ENCODE results near the gene PIAS2. TPM values are rescaled to one million over a fixed set of nuclear protein-coding genes. Genes with fewer than 3 reads are reported as not detected.

PIAS2 gene
- total and polyA plus RNA-seq, 4 donors, result 5.6 to 17.2 (median 9.2) TPM

DNA sequence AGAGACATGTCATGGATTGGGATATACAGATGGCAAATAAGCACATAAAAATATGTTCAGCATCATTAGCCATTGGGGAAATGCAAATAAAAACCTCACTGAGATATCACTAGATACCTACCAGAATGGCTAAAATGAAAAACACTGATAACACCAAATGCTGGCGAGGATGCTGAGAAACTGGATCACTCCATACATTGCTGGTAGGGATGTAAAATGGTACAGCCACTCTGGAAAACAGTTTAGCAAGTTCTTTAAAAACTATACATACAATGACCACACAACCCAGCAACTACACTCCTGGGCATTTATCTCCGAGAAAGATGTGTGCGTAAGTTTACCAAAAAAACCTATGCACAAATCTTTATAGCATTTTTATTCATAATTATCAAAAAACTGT lies 13.9 kb downstream of the PIAS2 start:
- TF ChIP-seq FOXA2 (IDR thresholded peaks at IDR 0.05), result no peak
- no peak for TF ChIP-seq RAD21 (IDR thresholded peaks at IDR 0.05)
- TF ChIP-seq, protein P1, sequence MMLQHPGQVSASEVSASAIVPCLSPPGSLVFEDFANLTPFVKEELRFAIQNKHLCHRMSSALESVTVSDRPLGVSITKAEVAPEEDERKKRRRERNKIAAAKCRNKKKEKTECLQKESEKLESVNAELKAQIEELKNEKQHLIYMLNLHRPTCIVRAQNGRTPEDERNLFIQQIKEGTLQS (IDR thresholded peaks at IDR 0.05), result no peak
- no peak for TF ChIP-seq NR2F2 (IDR thresholded peaks at IDR 0.05)
- no peak for TF ChIP-seq SP1 (IDR thresholded peaks at IDR 0.05)
- TF ChIP-seq TAF1 (conservative IDR thresholded peaks at IDR 0.05), result no peak
- TF ChIP-seq, protein P2, sequence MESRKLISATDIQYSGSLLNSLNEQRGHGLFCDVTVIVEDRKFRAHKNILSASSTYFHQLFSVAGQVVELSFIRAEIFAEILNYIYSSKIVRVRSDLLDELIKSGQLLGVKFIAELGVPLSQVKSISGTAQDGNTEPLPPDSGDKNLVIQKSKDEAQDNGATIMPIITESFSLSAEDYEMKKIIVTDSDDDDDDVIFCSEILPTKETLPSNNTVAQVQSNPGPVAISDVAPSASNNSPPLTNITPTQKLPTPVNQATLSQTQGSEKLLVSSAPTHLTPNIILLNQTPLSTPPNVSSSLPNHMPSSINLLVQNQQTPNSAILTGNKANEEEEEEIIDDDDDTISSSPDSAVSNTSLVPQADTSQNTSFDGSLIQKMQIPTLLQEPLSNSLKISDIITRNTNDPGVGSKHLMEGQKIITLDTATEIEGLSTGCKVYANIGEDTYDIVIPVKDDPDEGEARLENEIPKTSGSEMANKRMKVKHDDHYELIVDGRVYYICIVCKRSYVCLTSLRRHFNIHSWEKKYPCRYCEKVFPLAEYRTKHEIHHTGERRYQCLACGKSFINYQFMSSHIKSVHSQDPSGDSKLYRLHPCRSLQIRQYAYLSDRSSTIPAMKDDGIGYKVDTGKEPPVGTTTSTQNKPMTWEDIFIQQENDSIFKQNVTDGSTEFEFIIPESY (IDR thresholded peaks at IDR 0.05), result no peak
- TF ChIP-seq, protein P3, sequence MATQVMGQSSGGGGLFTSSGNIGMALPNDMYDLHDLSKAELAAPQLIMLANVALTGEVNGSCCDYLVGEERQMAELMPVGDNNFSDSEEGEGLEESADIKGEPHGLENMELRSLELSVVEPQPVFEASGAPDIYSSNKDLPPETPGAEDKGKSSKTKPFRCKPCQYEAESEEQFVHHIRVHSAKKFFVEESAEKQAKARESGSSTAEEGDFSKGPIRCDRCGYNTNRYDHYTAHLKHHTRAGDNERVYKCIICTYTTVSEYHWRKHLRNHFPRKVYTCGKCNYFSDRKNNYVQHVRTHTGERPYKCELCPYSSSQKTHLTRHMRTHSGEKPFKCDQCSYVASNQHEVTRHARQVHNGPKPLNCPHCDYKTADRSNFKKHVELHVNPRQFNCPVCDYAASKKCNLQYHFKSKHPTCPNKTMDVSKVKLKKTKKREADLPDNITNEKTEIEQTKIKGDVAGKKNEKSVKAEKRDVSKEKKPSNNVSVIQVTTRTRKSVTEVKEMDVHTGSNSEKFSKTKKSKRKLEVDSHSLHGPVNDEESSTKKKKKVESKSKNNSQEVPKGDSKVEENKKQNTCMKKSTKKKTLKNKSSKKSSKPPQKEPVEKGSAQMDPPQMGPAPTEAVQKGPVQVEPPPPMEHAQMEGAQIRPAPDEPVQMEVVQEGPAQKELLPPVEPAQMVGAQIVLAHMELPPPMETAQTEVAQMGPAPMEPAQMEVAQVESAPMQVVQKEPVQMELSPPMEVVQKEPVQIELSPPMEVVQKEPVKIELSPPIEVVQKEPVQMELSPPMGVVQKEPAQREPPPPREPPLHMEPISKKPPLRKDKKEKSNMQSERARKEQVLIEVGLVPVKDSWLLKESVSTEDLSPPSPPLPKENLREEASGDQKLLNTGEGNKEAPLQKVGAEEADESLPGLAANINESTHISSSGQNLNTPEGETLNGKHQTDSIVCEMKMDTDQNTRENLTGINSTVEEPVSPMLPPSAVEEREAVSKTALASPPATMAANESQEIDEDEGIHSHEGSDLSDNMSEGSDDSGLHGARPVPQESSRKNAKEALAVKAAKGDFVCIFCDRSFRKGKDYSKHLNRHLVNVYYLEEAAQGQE (IDR thresholded peaks at IDR 0.05), result no peak
- TF ChIP-seq EGR1 (IDR thresholded peaks at IDR 0.05; ENCODE audit: low read depth in 2 of 2), result no peak
- TF ChIP-seq, protein P4, sequence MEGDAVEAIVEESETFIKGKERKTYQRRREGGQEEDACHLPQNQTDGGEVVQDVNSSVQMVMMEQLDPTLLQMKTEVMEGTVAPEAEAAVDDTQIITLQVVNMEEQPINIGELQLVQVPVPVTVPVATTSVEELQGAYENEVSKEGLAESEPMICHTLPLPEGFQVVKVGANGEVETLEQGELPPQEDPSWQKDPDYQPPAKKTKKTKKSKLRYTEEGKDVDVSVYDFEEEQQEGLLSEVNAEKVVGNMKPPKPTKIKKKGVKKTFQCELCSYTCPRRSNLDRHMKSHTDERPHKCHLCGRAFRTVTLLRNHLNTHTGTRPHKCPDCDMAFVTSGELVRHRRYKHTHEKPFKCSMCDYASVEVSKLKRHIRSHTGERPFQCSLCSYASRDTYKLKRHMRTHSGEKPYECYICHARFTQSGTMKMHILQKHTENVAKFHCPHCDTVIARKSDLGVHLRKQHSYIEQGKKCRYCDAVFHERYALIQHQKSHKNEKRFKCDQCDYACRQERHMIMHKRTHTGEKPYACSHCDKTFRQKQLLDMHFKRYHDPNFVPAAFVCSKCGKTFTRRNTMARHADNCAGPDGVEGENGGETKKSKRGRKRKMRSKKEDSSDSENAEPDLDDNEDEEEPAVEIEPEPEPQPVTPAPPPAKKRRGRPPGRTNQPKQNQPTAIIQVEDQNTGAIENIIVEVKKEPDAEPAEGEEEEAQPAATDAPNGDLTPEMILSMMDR (IDR thresholded peaks at IDR 0.05; ENCODE audit: low read depth, low read length, missing input control), result no peak
- no peak for TF ChIP-seq JUND (IDR thresholded peaks at IDR 0.05)
- TF ChIP-seq YY1 (IDR thresholded peaks at IDR 0.05), result no peak
- no peak for TF ChIP-seq GABPA (IDR thresholded peaks at IDR 0.05 in 1 of 2, conservative IDR thresholded peaks at IDR 0.05 in 1 of 2)
- no peak for TF ChIP-seq RXRA (IDR thresholded peaks at IDR 0.05)
- TF ChIP-seq FOXA1 (IDR thresholded peaks at IDR 0.05), result no peak
- TF ChIP-seq HNF4G (IDR thresholded peaks at IDR 0.05), result no peak
- TF ChIP-seq HNF4A (conservative IDR thresholded peaks at IDR 0.05), result no peak
- TF ChIP-seq, protein P5, sequence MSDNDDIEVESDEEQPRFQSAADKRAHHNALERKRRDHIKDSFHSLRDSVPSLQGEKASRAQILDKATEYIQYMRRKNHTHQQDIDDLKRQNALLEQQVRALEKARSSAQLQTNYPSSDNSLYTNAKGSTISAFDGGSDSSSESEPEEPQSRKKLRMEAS (IDR thresholded peaks at IDR 0.05), result no peak
- H3K36me3 ChIP-seq (ENCODE audit: control insufficient read depth in 4 of 4, insufficient read depth in 3 of 4, low read depth in 1 of 4, low read length in 3 of 4), result no peaks in the 10 kb centered on the region
- no peak overlapping the region for H3K4me3 ChIP-seq (ENCODE audit: low read depth in 1 of 3, low read length in 3 of 3)
- H3K27me3 ChIP-seq (ENCODE audit: control insufficient read depth in 4 of 4, insufficient read depth in 4 of 4, low read length in 3 of 4), result no peaks in the 10 kb centered on the region
- peaks cover 0 to 1% (median 0%) of the 10 kb centered on the region in 4 donors for H3K4me1 ChIP-seq (ENCODE audit: control insufficient read depth in 4 of 4, insufficient read depth in 4 of 4, low read length in 3 of 4)
- H3K9me3 ChIP-seq (ENCODE audit: control insufficient read depth in 4 of 4, low read length in 3 of 4), result no peaks in the 10 kb centered on the region
- H3K9ac ChIP-seq (ENCODE audit: low read depth in 1 of 2, low read length in 2 of 2), result no peak overlapping the region
- no peak for DNase-seq (ENCODE audit: low spot score)
- over 99% methylated on average over 3 of the region's 3 CpGs for WGBS
- H3K27ac ChIP-seq (ENCODE audit: low read depth in 1 of 2, low read length in 2 of 2), result no peak overlapping the region

Measured in liver (tissue), 9 donors.